DND-41 (cell line): ENCODE results near the gene PEAK1.
"Not testable (repeated sequence)": the region's sequence is repeated elsewhere in the genome, so short reads cannot be mapped to it uniquely, and the experiment has no call there.

Experiments used
- ATAC-seq: fragments of 200-7000 bp; cut with Tn5 transposase; 3 replicates; pipeline ENCODE4 v1.9.1; 2021; ENCODE audit warnings: low read depth; ENCODE audit not compliant: insufficient read depth
- DNase-seq: peaks from one replicate; pipeline ENCODE4 v3.0.0-alpha.2; 2020
- H2AFZ ChIP-seq: 2 replicates; pipeline ENCODE4 v1.6.0; 2012; ENCODE audit warnings: low read depth, low read length
- H3K27ac ChIP-seq: 2 replicates; pipeline ENCODE4 v1.5.1; 2012; ENCODE audit warnings: low read length, inconsistent platforms
- H3K27me3 ChIP-seq: fragments of 200-600 bp; sonication (generic); 2 replicates; pipeline ENCODE4 v1.6.0; 2012; ENCODE audit warnings: low read length, mild to moderate bottlenecking, inconsistent platforms; ENCODE audit not compliant: insufficient read depth, poor library complexity
- H3K36me3 ChIP-seq: 2 replicates; pipeline ENCODE4 v1.5.1; 2012; ENCODE audit warnings: low read length, inconsistent platforms; ENCODE audit not compliant: insufficient read depth
- H3K4me1 ChIP-seq: 2 replicates; pipeline ENCODE4 v1.5.1; 2012; ENCODE audit warnings: mild to moderate bottlenecking, low read length; ENCODE audit not compliant: insufficient read depth
- H3K4me2 ChIP-seq: 2 replicates; pipeline ENCODE4 v1.6.0; 2012; ENCODE audit warnings: mild to moderate bottlenecking, moderate library complexity, low read length, inconsistent platforms; ENCODE audit not compliant: insufficient read depth
- H3K4me3 ChIP-seq, 2 experiments: fragments of 200-600 bp in 1 of 2; shearing (Covaris generic) in 1 of 2; 2 replicates each; pipeline ENCODE4 v1.5.1; 2012 to 2016; ENCODE audit warnings: inconsistent platforms in 2 of 2, low read length in 2 of 2, mild to moderate bottlenecking in 2 of 2, low read depth in 1 of 2, moderate library complexity in 1 of 2
- H3K79me2 ChIP-seq: 2 replicates; pipeline ENCODE4 v1.6.0; 2012; ENCODE audit warnings: low read length, inconsistent platforms; ENCODE audit not compliant: insufficient read depth
- H3K9ac ChIP-seq: 2 replicates; pipeline ENCODE4 v1.6.0; 2012; ENCODE audit warnings: low read depth, mild to moderate bottlenecking, inconsistent platforms, low read length, moderate library complexity
- H3K9me3 ChIP-seq: 2 replicates; pipeline ENCODE4 v1.5.1; 2012; ENCODE audit warnings: low read length, moderate library complexity, mild to moderate bottlenecking, inconsistent platforms; ENCODE audit not compliant: insufficient read depth, severe bottlenecking
- H4K20me1 ChIP-seq: 2 replicates; pipeline ENCODE4 v1.6.0; 2012; ENCODE audit warnings: low read length; ENCODE audit not compliant: insufficient read depth
- CTCF ChIP-seq: IDR thresholded peaks from 2 replicates; pipeline ENCODE4 v1.5.1; 2012; ENCODE audit warnings: borderline replicate concordance, low read length, moderate library complexity, mild to moderate bottlenecking; ENCODE audit not compliant: poor library complexity, severe bottlenecking; ENCODE audit errors: extremely low read depth
- EZH2 ChIP-seq: IDR thresholded peaks from 3 replicates; pipeline ENCODE4 v1.6.1; 2012; ENCODE audit warnings: borderline replicate concordance, low read depth, mild to moderate bottlenecking, moderate library complexity, low read length, inconsistent platforms; ENCODE audit not compliant: severe bottlenecking

PEAK1 gene

GRCh38 chr15:77410701-77411618, 8.9 kb downstream of the PEAK1 start:
- TF ChIP-seq EZH2 (no peak), CTCF (no peak)
- no peaks in the 10 kb centered on the region for H3K36me3 ChIP-seq
- H3K4me1 ChIP-seq, result peaks cover 27% of the 10 kb centered on the region
- H3K9ac ChIP-seq, result no peak overlapping the region
- ATAC-seq (no peak), DNase-seq (no peak)
- peak overlapping the region; percentile 62 for H3K27ac ChIP-seq
- H2AFZ ChIP-seq, result no peak overlapping the region
- H3K27me3 ChIP-seq, result no peaks in the 10 kb centered on the region
- H3K4me2 ChIP-seq, result no peak overlapping the region
- no peak overlapping the region for H3K4me3 ChIP-seq
- H3K9me3 ChIP-seq, result no peaks in the 10 kb centered on the region
- H3K79me2 ChIP-seq, result peaks cover 84% of the 10 kb centered on the region
- no peaks in the 10 kb centered on the region for H4K20me1 ChIP-seq

GRCh38 chr15:77410157-77410500, 9.8 kb downstream of the PEAK1 start:
- ATAC-seq, H3K9me3 ChIP-seq, H3K4me3 ChIP-seq, H3K36me3 ChIP-seq, H3K27me3 ChIP-seq, DNase-seq, H4K20me1 ChIP-seq, H2AFZ ChIP-seq: not testable (repeated sequence)
- peak overlapping the region; percentile 10; the same call in 1 of the 2 replicates for H3K9ac ChIP-seq
- peak overlapping the region; percentile 62 for H3K27ac ChIP-seq
- H3K4me1 ChIP-seq, result peaks cover 22% of the 10 kb centered on the region
- H3K4me2 ChIP-seq, result peak overlapping the region; percentile 42
- H3K79me2 ChIP-seq, result peaks cover 83% of the 10 kb centered on the region

GRCh38 chr15:77409259-77410156, 10.4 kb downstream of the PEAK1 start:
- Histone ChIP-seq H2AFZ (no peak overlapping the region), H3K27me3 (no peaks in the 10 kb centered on the region), H3K9ac (peak overlapping the region; percentile 10; the same call in 1 of the 2 replicates), H3K4me2 (peak overlapping the region; percentile 42), H3K4me3 (no peak overlapping the region), H3K27ac (peak overlapping the region; percentile 64), H3K79me2 (peaks cover 79% of the 10 kb centered on the region), H4K20me1 (no peaks in the 10 kb centered on the region), H3K36me3 (no peaks in the 10 kb centered on the region), H3K9me3 (no peaks in the 10 kb centered on the region), H3K4me1 (peaks cover 22% of the 10 kb centered on the region)
- no peak for TF ChIP-seq EZH2
- no peak for TF ChIP-seq CTCF
- ATAC-seq (peak; percentile 92), DNase-seq (peak; percentile 21)

- Histone ChIP-seq H3K4me2 (no peak overlapping the region), H3K4me1 (peaks cover 22% of the 10 kb centered on the region), H4K20me1 (no peaks in the 10 kb centered on the region), H3K27ac (no peak overlapping the region), H3K4me3 (no peak overlapping the region), H2AFZ (no peak overlapping the region), H3K36me3 (no peaks in the 10 kb centered on the region), H3K9me3 (no peaks in the 10 kb centered on the region), H3K9ac (no peak overlapping the region), H3K27me3 (no peaks in the 10 kb centered on the region), H3K79me2 (peaks cover 66% of the 10 kb centered on the region)
- no peak for DNase-seq
- ATAC-seq, result no peak
- no peak for TF ChIP-seq CTCF
- no peak for TF ChIP-seq EZH2
These were observed 13.1 kb downstream of the PEAK1 start for GRCh38 chr15:77406846-77407245.

GRCh38 chr15:77406173-77406759, 13.6 kb downstream of the PEAK1 start:
- not testable (repeated sequence) for H3K9ac ChIP-seq, H3K36me3 ChIP-seq, H3K4me2 ChIP-seq, H4K20me1 ChIP-seq, H3K9me3 ChIP-seq, H3K27me3 ChIP-seq, H2AFZ ChIP-seq, ATAC-seq, H3K4me3 ChIP-seq, DNase-seq, H3K27ac ChIP-seq
- peaks cover 62% of the 10 kb centered on the region for H3K79me2 ChIP-seq
- peaks cover 22% of the 10 kb centered on the region for H3K4me1 ChIP-seq
